Thyroid gland (tissue), 4 donors: ENCODE data around the gene ADAMTS7. TPM values are rescaled to one million over a fixed set of nuclear protein-coding genes. Genes with fewer than 3 reads are reported as not detected.

Experiments used
- DNase-seq, 2 donors: peaks; one replicate each; pipeline ENCODE4 v3.0.0-alpha.2; 2019
- H3K27ac ChIP-seq, 3 donors: fragments of 200-600 bp; sonication (generic); 1 replicate in 2 of 3; 2 replicates in 1 of 3; pipeline ENCODE4 v1.5.1; 2016 to 2019; ENCODE audit warnings: mild to moderate bottlenecking in 1 of 3, moderate library complexity in 1 of 3
- H3K27me3 ChIP-seq: fragments of 200-600 bp; sonication (generic); one replicate; pipeline ENCODE4 v1.5.1; 2019
- H3K36me3 ChIP-seq, 2 donors: fragments of 200-600 bp; sonication (generic); one replicate each; pipeline ENCODE4 v1.5.1; 2016 to 2019
- H3K4me1 ChIP-seq, 2 donors: fragments of 200-600 bp; sonication (generic); one replicate each; pipeline ENCODE4 v1.5.1; 2017 to 2019
- H3K4me3 ChIP-seq, 3 donors: fragments of 200-600 bp; sonication (generic); replicated peaks in 1 of 3; 1 replicate in 2 of 3; 2 replicates in 1 of 3; pipeline ENCODE4 v1.5.1; 2016; ENCODE audit warnings: mild to moderate bottlenecking in 1 of 3
- H3K9me3 ChIP-seq: fragments of 200-600 bp; sonication (generic); one replicate; pipeline ENCODE4 v1.5.1; 2017
- CTCF ChIP-seq, 6 experiments: fragments of 200-600 bp in 3 of 6; fragments of 450-650 bp in 3 of 6; sonication (generic) in 3 of 6; IDR thresholded peaks; one replicate each; pipeline ENCODE4 v1.5.1; 2016 to 2019; ENCODE audit warnings: antibody characterized with exemption in 6 of 6, mild to moderate bottlenecking in 2 of 6, inconsistent platforms in 1 of 6, moderate library complexity in 1 of 6
- POLR2A ChIP-seq, 2 donors: fragments of 450-650 bp; IDR thresholded peaks; one replicate each; pipeline ENCODE4 v1.6.1; 2017; ENCODE audit warnings: antibody characterized with exemption in 2 of 2, mild to moderate bottlenecking in 2 of 2, moderate library complexity in 1 of 2
- WGBS, 2 donors: methylation state at CpG; one replicate each; pipeline ENCODE4 v1.1.5; 2017; 5-methylcytosine and 5-hydroxymethylcytosine counted together
- intact Hi-C: fragments of 100-400 bp; cut with DNase I; formaldehyde crosslinking; loops from one replicate; pipeline ENCODE4 v1.15.1; 2023
- total RNA-seq, 4 donors: library from RNA; depleted of rRNA; stranded (reverse); fragments of >200 nt; gene quantifications; one replicate each; pipeline ENCODE4 v1.2.3, GENCODE V29; 2016

Gene ADAMTS7
- total RNA-seq, 4 donors from 2014 or later, result 0.68 to 2.5 (median 1.8) TPM

GRCh38 chr15:78837131-78837530, 25.9 kb upstream of the ADAMTS7 start:
- Histone ChIP-seq H3K36me3 (no peaks in the 10 kb centered on the region), H3K27ac (no peak overlapping the region), H3K4me3 (no peak overlapping the region), H3K27me3 (no peaks in the 10 kb centered on the region), H3K9me3 (no peaks in the 10 kb centered on the region), H3K4me1 (no peaks in the 10 kb centered on the region)
- WGBS, 2 donors, result 65 to 75% methylated on average over 2 of the region's 2 CpGs
- no peak for DNase-seq
- TF ChIP-seq POLR2A (IDR thresholded peaks at IDR 0.05) (no peak), CTCF (IDR thresholded peaks at IDR 0.05) (no peak)
- intact Hi-C loops, result no loop called here

- Histone ChIP-seq H3K4me3 (no peak overlapping the region), H3K9me3 (no peaks in the 10 kb centered on the region), H3K4me1 (no peaks in the 10 kb centered on the region), H3K27me3 (no peaks in the 10 kb centered on the region), H3K36me3 (no peaks in the 10 kb centered on the region), H3K27ac (no peak overlapping the region)
- 91 to 93% methylated on average over 1 of the region's 1 CpG for WGBS, 2 donors
- intact Hi-C loops, result no loop called here
- TF ChIP-seq CTCF (IDR thresholded peaks at IDR 0.05) (no peak), POLR2A (IDR thresholded peaks at IDR 0.05) (no peak)
- DNase-seq, result no peak
Observed at GRCh38 chr15:78836333-78836732, 25.1 kb upstream of the ADAMTS7 start.

- Histone ChIP-seq H3K9me3 (no peaks in the 10 kb centered on the region), H3K27ac (no peak overlapping the region), H3K36me3 (no peaks in the 10 kb centered on the region), H3K4me1 (no peaks in the 10 kb centered on the region), H3K4me3 (no peak overlapping the region), H3K27me3 (no peaks in the 10 kb centered on the region)
- intact Hi-C loops, result no loop called here
- no peak for TF ChIP-seq CTCF (IDR thresholded peaks at IDR 0.05)
- TF ChIP-seq POLR2A (IDR thresholded peaks at IDR 0.05), result no peak
- WGBS, 2 donors, result 73 to 83% methylated on average over 57 to 66 of the region's 73 CpGs
- DNase-seq, result peak in 1 of 2 donors; percentile 6
Observed at GRCh38 chr15:78831229-78832207, 20.3 kb upstream of the ADAMTS7 start.

- no peak overlapping the region for H3K27ac ChIP-seq
- intact Hi-C loops, result no loop called here
- TF ChIP-seq POLR2A (IDR thresholded peaks at IDR 0.05) (no peak), CTCF (IDR thresholded peaks at IDR 0.05) (no peak)
- DNase-seq, result no peak
- H3K4me3 ChIP-seq, result no peak overlapping the region
- H3K9me3 ChIP-seq, result no peaks in the 10 kb centered on the region
- no peaks in the 10 kb centered on the region for H3K36me3 ChIP-seq
- H3K27me3 ChIP-seq, result no peaks in the 10 kb centered on the region
- no peaks in the 10 kb centered on the region for H3K4me1 ChIP-seq
- WGBS, 2 donors, result 43 to 55% methylated on average over 7 to 14 of the region's 52 CpGs
Observed at GRCh38 chr15:78830514-78831228, 19.4 kb upstream of the ADAMTS7 start.

- TF ChIP-seq POLR2A (IDR thresholded peaks at IDR 0.05) (no peak), CTCF (IDR thresholded peaks at IDR 0.05) (no peak)
- Histone ChIP-seq H3K4me1 (no peaks in the 10 kb centered on the region), H3K36me3 (no peaks in the 10 kb centered on the region), H3K27me3 (no peaks in the 10 kb centered on the region), H3K4me3 (no peak overlapping the region), H3K27ac (no peak overlapping the region), H3K9me3 (no peaks in the 10 kb centered on the region)
- intact Hi-C loops, result no loop called here
- DNase-seq, result no peak
- 84 to 89% methylated on average over 2 of the region's 2 CpGs for WGBS, 2 donors
Observed at GRCh38 chr15:78828920-78829319, 17.7 kb upstream of the ADAMTS7 start.
